Right lung (tissue), 5 donors: ENCODE results near the gene ZFPL1. TPM values are rescaled to one million over a fixed set of nuclear protein-coding genes. Genes with fewer than 3 reads are reported as not detected.
A peak's percentile ranks its signal among the peaks of the same experiment; 100 is the strongest.

ENCODE experiments used
- DNase-seq, 2 donors: peaks; one replicate each; pipeline ENCODE4 v3.0.0-alpha.2; 2013
- polyA plus RNA-seq, 5 donors: library from polyadenylated mRNA; unstranded; fragments of 120-200 nt; gene quantifications; one replicate each; pipeline versions ENCODE4 v1.2.1 to v1.2.3, GENCODE V29; 2013; ENCODE audit warnings: inconsistent platforms in 1 of 5, low replicate concordance in 1 of 5; ENCODE audit not compliant: insufficient read length in 5 of 5, insufficient read depth in 1 of 5

Gene ZFPL1
- polyA plus RNA-seq, 5 donors: 23.5 to 35.3 (median 29.7) TPM

DNA sequence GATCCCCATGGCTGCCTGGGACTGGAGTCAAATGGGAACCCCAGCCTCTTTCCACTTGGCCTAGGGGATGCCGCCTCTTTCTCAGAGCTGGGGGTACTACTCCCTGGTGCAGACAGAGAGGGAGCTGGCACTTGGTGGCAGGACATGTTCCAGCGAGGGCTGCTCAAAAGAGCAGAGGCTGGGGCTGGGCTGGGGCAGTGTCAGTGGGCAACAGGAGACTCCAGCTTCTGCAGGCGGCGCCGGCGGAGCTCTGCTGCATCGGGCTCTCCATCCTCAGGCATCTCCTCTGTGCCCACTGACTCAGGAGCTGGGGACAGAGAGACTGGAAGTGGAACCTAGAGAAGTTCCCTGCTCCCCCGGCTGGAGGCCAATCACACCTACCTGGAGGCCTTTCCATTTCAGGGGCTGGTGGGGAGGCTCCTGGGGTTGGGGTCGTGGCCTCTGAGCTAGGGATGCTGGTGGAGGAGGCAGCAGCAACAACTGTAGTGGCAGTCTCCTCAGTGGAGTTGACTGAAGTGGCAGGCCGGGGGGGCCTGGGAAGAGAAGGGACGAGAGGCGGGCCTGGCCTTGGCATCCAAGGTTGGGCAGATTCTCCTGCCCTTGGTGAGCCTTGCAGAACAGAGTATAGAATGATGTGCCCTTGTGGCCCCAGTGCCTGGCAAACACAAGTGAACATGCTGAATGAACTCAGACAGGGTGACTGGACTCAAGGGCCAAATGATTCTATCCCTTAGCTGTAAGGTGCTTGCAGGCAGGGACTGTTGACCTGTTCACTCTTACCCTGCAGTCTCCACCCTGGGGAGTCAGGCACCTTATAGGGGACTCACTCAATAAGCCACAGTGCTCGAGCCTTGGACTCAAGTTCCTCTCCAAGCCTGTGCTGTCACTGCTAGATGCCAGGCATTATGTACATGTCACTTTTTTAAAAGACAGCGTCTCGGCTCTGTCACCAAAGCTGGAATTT, 44.4 kb downstream of the ZFPL1 start:
- no peak for DNase-seq

DNA sequence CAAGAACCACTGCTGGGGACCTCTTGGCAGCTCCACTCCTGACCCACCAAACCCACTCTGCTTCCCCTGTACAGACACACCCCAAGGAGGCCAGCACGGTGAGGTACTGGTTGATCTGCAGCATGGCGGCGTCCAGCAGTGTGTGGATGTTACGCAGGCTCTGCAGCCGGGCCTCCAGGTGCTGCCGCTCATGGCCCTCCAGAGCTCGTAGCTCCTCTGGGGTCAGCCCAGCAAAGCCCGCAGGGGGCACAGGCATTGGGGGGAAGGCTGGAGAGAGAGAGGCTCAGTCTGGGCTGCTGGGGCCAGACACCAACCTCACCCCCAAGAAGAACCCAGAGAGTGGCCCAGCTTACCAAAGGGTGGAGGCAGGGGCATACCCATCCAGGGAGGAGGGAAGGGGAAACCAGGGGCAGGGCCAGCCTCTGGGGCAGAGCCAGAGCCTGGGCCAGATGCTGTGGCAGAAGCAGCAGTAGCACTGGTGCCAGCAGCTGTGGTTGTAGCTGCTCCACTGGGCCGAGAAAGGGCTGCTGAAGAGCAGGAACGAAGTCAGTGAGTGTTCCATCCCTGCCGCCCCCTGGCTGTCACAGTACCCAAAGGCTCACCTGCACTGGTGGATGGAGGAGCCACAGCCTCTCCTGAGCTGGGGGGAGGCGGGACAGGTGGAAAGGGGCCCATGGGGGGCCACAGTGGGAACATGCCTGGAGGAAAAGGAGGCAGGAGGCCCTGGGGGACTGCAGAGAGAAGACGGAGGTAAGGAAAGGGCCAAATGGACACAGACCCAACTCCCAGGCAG, 45.8 kb downstream of the ZFPL1 start:
- DNase-seq: no peak

DNA sequence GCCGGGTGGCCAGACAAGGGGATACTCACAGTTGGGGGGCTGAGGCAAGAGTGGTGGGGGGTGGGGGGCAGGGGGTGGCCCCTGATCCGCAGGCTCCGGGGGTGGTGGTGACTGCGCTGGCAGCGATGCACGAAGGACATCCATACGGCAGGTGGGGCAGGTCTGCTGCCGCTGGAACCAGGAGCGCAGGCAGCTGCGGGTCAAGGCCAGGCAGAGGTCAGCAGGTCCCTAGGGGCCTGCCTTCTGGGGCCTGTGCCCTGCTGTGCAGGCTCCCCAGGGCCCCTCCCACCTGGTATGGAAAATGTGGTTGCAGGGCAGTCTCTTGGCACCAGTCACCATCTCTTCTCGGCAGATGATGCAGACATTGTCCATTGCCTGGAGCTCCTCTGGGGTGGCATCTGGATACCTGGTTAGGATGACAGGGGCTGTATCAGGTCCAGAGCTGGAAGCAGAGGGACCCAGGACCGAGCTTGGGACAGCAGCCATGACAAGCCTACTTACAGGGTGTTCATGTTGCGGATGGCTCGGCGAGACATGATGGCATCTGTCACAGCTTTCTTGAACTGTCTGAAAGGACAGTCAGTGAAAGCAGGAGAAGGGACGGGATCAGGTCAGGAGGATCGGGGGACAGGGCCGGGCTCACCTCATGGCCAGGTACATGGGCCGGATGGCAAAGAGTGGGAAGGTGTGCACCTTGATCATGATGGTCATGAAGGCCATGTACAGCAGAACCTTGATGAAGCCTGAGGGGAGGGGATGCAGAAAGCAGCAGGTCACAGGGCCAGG, 46.8 kb downstream of the ZFPL1 start:
- no peak for DNase-seq

DNA sequence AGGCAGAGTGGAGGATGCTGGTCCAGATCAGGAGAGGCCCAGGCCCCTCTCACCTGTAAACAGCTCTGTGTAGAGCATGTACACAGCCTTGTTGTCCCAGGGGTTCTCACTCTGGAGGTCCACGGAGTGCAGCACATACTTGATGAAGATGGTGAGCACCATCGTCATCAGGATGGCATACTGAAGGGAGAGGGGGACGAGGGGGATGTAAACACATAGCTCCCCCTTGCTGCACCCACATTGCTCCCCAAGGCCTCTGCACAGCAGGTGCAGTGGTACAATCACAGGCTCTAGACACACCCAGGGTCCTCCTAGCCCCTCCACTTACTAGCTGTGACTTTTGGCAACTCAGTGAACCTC, 47.4 kb downstream of the ZFPL1 start:
- no peak for DNase-seq

DNA sequence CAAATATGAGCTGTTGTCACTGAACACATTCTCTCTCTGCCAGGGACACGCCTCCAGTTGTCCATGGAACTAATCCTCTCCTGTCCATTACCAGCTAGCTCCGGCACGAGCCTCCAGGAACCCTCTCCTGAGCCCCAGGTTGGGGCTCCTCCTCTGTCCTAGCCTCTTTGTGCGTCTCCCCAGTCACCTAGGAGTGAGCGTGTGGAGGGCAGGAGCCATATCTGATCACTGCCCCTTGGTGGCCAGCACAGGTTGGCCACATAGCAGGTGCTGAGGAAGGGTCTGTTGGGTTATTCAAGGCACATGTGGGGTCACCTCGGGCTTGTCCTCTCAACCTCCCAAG, 47.8 kb downstream of the ZFPL1 start:
- DNase-seq: no peak

DNA sequence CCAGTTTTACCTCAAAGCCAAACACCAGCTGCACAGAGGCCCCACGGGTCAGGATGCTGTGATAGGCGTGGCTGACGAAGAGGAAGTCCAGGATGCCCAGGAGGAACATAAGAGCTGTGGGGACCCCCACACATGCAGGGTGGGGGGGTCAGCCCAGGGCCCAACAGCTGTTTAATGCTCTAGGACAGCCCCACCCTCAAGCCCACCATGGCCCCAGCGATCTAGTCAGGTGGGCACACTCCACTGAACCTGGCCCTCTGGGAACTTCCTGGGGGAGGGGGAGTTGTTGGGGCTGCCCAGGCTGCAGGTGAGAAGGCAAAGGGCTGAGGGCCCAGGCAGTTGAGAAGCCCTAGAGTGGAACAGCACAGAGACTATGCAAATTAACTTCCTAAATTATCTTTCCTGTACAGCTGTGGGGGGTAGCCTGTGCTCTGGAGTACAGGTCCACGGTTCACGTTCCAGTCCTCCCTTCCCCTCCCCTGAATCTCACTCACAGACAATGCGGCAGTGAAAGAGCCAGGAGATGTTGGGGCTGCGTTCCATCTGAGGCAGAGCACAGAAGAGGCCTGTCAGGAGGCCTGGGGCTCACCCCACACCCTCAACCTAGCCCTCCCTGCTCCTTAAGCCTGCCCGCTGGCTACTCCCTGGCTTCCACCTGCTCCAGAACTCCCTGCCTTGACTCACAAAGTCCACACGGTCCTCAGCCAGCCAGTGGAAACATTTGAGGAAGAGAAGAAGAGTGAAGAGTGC, 48.4 kb downstream of the ZFPL1 start:
- no peak for DNase-seq

DNA sequence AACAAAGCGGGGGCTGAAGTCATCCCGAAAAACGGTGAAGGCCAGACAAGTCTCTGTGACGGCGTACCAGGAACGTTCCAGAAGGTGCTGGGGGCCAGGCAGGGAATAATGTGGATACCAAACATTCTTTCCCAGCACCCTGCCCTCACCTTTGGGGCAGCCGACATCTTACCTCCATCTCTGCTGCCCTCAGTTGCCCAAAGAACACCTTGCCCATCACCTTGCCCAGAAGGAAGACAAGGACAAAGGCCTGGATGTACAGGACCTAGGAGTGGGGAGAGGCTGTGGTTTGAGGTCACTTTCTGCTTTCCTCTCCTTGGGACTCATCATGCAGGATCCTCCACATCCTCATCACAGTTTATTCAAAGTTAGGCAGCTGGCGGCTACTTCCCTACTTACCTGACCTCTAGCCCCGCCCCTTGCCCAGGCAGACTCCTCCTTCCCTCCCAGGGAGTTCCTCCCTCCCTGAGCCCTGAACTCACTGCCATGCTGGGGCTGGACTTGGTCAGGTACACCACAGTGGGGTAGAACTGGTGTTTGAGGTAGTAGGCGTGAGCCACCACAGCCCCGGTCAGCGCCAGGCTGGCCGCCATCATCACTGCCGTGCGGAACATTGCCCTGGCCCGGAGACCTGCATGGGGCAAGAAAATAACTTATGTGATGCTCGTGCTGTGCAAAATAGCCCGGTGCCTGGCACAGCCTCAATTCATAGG, 49.1 kb downstream of the ZFPL1 start:
- DNase-seq: no peak

DNA sequence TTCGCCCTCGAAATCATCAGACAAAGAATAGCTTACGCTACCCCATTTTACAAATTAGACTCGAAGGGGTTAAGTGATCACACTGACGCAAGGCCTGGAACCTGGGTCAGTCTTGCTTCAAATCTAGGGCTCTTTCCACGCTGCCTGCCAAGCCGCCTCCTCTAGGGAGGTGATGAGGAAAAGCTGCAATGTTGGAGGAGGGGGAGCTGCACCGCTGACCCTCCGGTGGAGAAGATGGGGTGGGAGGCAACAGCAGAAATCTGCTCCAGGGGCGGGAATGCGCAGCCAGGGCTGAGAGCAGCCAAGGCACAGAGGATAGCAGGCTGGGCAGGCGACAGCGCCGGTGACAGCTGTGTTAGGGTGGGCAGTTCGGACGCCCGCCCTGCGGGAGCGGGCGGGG, 49.7 kb downstream of the ZFPL1 start:
- DNase-seq: no peak

DNA sequence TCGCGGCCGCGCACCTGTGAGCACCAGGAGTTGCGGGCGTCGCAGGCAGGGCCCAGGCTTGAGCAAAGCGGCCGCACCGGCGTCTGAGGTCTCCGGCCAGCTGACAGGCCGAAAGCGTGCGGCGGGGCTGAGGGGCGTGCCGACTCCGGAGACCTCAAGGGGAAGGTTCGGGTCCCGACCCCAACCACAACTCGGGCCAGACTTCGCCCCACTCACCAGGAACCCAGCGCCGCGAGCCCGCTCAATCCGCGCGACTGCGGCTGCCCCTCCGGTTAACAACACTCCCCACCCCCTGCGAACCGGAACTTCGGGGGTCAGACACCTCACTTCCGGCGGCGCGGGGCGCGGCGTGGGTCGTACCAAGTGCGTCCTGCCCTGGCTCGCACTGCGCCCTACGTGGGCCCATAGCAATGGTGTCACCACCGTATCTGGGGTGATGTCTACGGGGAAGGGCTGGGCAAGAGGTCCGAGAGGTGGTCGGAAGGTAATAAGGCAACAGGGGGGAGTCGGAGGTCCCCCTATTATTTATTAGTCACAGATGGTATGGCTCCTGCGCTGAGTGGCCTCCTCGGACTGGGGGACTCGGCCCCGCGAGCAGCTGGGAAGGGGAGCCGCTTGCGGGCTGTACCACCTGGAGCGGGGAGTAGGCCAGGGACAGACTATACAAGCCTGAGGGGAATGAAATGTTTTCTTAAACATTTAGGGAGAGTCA, 50.4 kb downstream of the ZFPL1 start, which contains the start of gene SYVN1:
SYVN1 (minus strand) TSS at position 280 of the 712 bp plus-strand sequence. CDS start 918 bp downstream, outside the sequence.
- peak; percentile 94 to 96 for DNase-seq

DNA sequence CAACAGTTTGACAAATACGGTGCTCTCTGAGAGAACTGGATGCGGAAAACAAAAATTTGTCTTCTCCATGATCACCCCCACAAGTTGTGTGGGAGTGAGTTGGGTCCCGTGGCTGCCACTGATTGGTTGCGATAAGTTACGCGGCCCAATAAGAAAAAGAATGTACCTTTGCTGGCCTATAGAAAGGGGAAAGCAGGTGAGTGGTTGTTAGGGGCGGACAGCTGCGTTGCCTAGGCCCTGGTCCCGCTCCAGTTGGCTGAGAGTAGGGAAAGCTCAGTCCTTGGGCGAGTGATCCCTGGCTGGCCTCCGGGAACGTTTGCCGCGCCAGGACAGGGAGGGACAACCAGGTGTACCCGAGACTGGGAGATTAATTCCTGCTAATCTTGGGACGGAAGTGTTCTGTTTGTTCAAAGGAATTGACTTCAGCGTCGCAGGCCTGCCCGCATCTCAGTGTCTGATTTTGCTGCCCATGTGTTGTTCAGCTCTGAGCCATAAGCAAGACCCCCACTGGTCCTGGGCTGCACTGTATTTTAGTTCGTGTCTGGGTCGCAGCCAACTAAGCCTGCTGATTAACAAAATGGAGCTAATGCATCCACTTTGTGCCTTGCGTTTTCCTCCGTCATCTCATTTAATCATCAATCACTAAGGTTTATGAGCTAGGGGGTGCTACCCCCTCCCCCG, 51.1 kb downstream of the ZFPL1 start:
- peak in 1 of 2 donors; percentile 92 for DNase-seq

DNA sequence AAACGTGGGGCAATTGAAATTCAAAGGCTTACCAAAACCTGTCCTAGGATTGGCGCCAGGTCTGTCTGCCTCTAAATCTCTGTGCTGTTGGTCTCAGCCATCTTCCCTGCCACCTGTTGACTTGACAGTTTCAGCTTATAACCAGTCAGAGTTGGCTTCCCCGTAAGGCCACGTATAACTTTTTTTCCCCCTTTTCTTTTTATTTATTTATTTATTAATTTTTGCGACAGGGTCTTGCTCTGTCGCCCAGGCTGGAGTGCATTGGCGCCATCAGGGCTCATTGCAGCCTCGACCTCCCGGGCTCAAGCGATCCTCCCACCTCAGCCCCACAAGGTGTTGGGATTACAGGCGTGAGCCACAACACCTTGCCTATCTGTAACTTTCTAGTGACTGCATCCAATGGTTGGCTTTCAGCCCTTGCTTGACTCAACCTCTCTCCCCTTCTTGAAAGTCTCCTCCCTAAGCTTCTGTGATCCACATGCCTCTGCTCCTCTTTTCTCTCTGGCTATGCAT, 51.7 kb downstream of the ZFPL1 start:
- no peak for DNase-seq

DNA sequence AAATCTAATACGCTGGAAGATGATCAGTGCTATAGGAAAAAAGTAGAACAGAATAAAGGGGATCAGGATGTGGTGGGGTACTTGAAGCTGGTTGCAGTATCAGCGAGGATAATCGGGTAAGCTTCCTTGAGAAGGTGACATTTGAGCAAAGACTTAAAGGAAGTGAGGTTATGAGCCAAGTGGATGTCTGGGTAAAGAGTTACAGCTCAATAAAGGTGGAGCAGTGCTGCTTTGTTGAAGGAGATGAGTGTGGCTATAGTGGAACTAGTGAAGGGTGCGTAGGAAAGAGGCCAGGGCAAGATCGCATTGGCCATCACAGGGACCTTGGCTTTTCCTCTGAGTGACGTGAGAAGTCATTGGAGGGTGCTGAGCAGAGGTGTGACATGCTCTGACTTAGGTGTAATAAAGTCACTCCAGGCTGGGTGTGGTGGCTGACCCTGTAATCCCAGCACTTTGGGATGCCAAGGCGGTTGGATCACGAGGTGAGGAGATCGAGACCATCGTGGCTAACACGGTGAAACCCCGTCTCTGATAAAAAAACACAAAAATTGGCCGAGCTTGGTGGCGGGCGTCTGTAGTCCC, 52.6 kb downstream of the ZFPL1 start:
- DNase-seq: no peak

Other genes with a start within 250 kb of the ZFPL1 start
- 1 to 10 TPM; 5.6 to 10.0 (median 8.5) TPM for gene CDC42BPG, start 239.6 kb upstream of the ZFPL1 start, polyA plus RNA-seq
- 10 to 100 TPM; 38.4 to 65.5 (median 49.2) TPM for gene EHD1, start 205.6 kb upstream of the ZFPL1 start, polyA plus RNA-seq
- 10 to 100 TPM; 10.3 to 25.1 (median 15.9) TPM for gene ATG2A, start 167.0 kb upstream of the ZFPL1 start, polyA plus RNA-seq
- 10 to 100 TPM; 10.4 to 18.2 (median 13.5) TPM for gene PPP2R5B, start 159.5 kb upstream of the ZFPL1 start, polyA plus RNA-seq
- gene GPHA2, start 148.3 kb upstream of the ZFPL1 start, polyA plus RNA-seq: under 1 TPM in 3 of 5 donors, not detected in 2; 0.15 to 0.27 (median 0.24) TPM
- gene MAJIN, start 112.1 kb upstream of the ZFPL1 start, polyA plus RNA-seq: not detected
- gene BATF2, start 87.3 kb upstream of the ZFPL1 start, polyA plus RNA-seq: 1 to 10 TPM; 3.3 to 4.3 (median 3.9) TPM
- gene ARL2, start 70.1 kb upstream of the ZFPL1 start, polyA plus RNA-seq: 10 to 100 TPM; 39.1 to 77.6 (median 48.9) TPM
- gene SNX15, start 56.8 kb upstream of the ZFPL1 start, polyA plus RNA-seq: 10 to 100 TPM; 19.8 to 29.3 (median 24.4) TPM
- gene SAC3D1, start 43.0 kb upstream of the ZFPL1 start, polyA plus RNA-seq: 10 to 100 TPM in 3 of 5 donors, 1 to 10 TPM in 2; 8.9 to 16.8 (median 10.4) TPM
- gene NAALADL1, start 25.7 kb upstream of the ZFPL1 start, polyA plus RNA-seq: 10 to 100 TPM; 12.0 to 21.2 (median 16.5) TPM
- gene CDCA5, start 182 bp upstream of the ZFPL1 start, polyA plus RNA-seq: 10 to 100 TPM; 12.9 to 25.1 (median 17.9) TPM
- 100 to 1,000 TPM in 2 of 5 donors, 10 to 100 TPM in 3; 84.5 to 148 (median 99.6) TPM for gene VPS51, start 12.0 kb downstream of the ZFPL1 start, polyA plus RNA-seq
- 10 to 100 TPM; 18.0 to 27.0 (median 20.6) TPM for gene TM7SF2, start 27.6 kb downstream of the ZFPL1 start, polyA plus RNA-seq
- gene ZNHIT2, start 33.5 kb downstream of the ZFPL1 start, polyA plus RNA-seq: 1 to 10 TPM; 3.7 to 9.9 (median 4.5) TPM
- 1,000 to 10,000 TPM in 1 of 5 donors, 100 to 1,000 TPM in 4; 725 to 1,079 (median 855) TPM for gene FAU, start 37.9 kb downstream of the ZFPL1 start, polyA plus RNA-seq
- gene MRPL49, start 38.1 kb downstream of the ZFPL1 start, polyA plus RNA-seq: 10 to 100 TPM; 40.7 to 48.7 (median 43.5) TPM
- 10 to 100 TPM; 39.1 to 50.0 (median 49.1) TPM for gene SYVN1, start 50.3 kb downstream of the ZFPL1 start, polyA plus RNA-seq
- under 1 TPM in 1 of 5 donors, not detected in 4; 0.10 TPM for gene SPDYC, start 86.0 kb downstream of the ZFPL1 start, polyA plus RNA-seq
- gene CAPN1, start 97.7 kb downstream of the ZFPL1 start, polyA plus RNA-seq: 100 to 1,000 TPM in 1 of 5 donors, 10 to 100 TPM in 4; 60.7 to 100 (median 86.2) TPM
- gene POLA2, start 177.7 kb downstream of the ZFPL1 start, polyA plus RNA-seq: 10 to 100 TPM; 18.5 to 29.2 (median 27.0) TPM
- gene CDC42EP2, start 230.6 kb downstream of the ZFPL1 start, polyA plus RNA-seq: 10 to 100 TPM in 2 of 5 donors, 1 to 10 TPM in 3; 1.9 to 13.9 (median 8.4) TPM
- 10 to 100 TPM; 75.8 to 100.0 (median 84.9) TPM for gene DPF2, start 249.6 kb downstream of the ZFPL1 start, polyA plus RNA-seq